NCI-H82 treated with DMSO at 0.1 percent for 48 hours (cell line): Measurements from ENCODE around the gene GPSM3.

Experiments used
- DNase-seq: peaks from one replicate; lab custom pipeline; 2025; ENCODE audit not compliant: unreplicated experiment; lab: John Stamatoyannopoulos, UW

The GPSM3 gene

DNA sequence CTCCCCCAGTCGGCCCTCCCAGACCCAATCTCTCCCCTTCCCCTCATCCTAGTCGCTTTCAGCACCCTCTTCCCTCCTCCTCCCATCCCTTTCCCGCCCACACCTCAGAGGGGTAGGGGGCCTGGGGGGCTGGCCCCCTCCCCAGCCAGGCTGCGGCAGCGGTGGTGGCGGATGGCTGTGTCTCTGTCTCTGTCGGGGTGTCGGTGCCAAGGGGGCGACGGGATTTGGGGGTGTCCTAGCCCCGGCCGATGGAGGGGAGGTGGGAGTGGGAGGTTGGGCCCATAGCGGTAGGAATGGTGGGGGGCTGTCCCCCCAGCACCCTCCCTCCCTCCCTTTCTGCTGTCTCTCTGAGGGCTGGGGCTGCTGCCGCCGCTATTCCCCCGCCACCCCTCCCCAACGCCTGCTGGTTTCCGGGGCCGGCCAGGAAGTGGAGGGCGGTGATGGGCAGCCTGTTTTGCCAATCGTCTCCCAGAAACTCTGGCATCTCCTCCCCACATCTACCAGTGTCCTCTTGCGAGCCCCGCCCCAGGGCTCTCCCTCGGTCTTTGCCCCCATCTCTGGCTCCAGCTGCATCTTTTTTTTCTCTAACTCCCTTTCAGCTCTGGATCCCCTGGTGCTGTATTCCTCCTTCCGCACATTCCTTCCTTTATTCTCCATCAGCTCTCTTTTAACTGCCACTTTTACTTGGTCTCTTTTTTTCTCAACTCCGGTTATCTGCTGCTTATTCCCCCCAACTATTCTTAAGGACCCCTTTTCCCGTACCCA is 16.6 kb downstream of the GPSM3 start, which contains the start of gene AGPAT1:
AGPAT1 (minus strand) TSS at position 374 of the 765 bp plus-strand sequence. CDS start 4,588 bp downstream, outside the sequence.
- DNase-seq: peak; percentile 89

DNA sequence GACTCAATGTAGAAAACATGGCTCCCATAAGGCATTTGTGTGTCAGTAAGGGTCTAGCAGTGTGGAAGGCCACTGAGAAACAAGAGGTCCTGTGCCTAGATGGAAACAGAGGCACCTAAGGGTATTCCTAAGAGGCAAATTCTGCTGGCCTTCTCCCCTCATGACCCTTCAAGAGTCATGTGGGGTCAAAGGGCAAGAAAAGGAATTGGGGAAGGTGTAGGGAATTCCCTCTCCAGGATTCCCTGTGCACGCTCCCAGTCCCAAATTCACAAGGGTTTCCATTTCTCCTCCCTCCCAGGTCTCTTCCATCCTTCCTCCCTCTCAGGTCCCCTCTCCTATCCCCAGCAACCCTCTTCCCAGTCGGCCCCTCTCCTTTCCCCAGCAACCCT is 17.1 kb downstream of the GPSM3 start:
- DNase-seq: no peak

DNA sequence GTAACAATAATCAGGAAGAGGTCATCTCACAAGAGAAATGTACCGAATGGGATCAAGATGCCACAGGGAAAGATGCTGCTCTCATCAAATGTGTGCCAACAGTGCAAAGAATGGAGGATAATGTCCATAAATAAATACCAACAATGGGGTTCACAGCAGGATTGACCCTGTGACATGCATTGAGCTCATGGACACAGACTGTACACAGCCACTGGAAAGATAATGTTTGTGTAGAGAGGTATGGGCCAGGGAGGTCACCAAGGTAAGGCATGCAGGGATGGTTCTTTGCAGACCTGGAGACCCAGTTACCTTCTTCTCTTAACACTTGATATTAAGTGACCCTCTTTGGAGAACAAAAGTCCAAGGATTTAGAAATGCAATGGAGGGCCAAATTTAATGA is 18.0 kb downstream of the GPSM3 start:
- DNase-seq: no peak

DNA sequence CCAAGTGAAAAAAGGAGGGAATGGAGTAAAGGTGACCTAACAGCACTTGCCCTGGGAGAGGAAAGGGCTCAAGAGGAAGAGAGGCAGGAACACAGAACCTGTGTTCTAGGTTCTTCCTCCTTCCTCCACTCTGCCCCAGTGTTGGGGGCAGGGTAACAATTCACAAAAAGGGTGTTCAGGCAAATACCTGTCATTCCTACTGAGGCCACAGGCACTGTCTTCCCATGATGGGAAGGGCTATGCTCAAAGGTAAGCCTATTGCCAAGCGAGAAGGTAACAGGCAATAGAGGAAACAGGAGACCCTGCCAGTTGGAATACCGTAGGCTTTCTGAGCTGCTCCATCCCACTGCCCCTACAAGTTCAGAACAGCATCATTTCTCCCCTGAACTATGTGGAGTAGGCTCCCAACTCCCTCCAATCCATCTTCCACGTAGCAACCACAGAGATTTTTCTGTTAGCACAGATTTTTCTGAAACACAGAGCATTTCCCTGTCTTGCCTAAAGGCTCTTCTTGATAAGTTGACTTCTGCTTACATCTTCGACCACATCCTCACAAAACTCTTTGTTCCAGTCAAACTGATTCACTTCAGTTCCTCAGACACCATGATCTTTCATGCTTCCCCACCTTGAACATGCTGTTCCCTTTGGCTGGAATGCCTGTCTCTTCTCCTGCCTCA is 19.3 kb downstream of the GPSM3 start:
- no peak for DNase-seq

DNA sequence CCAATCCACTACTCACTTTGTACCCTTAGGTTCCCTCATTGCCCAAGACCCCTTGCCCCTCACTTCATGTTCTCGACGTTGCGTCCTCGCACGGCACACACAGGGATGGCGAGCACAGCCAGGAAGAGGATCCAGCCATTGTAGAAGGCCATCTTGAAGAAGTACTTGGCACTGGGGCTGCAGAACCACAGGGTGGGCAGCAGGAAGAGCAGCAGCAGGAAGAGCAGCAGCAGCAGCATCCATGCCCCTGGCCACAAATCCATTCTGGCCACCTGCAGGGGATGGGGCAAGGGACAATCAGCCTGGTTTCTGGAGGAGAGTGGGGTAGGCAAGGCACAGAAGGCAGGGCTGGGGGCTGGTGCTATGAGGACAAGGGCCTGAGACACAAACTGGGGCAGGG is 21.2 kb downstream of the GPSM3 start:
- no peak for DNase-seq

DNA sequence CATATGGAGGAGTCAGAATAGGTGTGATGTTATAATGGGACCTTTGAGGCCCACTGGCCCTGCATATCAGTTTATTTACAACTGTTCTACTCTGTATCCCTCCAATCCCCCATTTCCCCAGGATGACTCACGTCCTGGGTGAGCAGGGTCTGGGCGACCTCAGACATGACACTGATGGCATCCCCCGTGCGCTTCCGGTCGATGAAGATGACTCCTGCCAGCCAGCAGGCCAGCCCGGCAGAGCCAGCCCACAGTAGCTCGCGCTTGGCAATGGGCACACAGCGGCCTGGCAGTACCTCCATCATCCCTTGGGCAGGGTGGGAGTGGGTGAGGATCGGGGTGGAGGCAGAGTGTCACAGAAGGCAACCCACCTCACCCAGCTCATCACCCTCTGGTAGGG is 22.1 kb downstream of the GPSM3 start:
- DNase-seq: no peak

DNA sequence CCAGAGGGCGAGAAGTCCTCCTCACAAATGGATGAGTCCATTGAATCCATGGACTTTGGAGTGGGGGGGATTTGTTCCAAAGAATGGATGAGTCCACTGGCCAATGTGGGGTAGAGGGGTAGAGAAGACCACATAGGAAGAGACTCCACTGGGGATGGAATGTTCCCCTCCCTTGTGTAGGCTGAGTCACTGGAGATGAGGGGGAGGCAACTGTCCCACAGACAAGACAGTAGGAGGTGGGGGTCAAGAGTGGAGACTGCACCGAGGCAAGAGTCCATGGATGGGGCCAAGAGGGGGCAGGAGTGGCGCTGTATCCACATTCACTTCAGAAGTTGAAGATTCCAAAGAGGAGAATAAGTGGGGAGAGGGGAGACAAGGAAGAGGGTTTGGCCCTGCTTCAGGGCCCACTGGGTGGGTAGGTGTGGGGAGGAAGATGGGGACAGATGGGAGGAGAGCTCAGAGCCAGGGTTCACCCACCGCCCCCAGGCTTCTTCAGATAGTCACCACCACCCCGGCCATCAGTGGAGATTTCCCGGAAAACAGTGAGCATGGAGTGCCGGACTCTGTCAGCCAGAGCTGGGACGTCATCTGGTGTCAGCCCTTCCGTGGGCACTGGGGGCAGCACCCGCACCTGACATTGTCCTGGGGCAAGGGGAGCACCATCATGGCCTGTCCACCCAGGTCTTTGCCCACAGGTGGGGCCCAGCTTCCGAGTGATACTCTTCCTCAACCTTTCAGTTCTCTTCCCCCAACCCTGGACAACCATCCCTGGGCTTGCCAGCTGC is 23.4 kb downstream of the GPSM3 start:
- DNase-seq: no peak

DNA sequence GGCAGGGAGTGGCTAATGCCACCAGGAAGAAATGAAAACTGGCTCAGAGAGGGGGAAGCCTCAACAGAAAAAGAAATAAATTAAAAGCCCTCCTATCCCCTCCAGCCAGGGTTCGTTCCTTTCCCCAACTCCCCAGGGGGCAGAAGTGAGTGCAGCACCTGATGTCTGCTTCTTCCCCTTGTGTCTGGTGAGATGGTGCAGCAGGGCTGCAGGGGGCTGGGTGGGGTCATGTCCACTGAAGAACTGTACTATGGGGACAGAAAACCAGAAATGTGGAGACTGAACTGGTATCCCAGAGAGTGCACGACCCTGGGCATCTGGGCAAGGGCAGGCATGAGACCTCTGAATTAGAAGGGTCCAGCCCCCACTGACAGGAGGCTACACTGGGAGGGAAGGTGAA is 24.1 kb downstream of the GPSM3 start:
- DNase-seq: no peak

DNA sequence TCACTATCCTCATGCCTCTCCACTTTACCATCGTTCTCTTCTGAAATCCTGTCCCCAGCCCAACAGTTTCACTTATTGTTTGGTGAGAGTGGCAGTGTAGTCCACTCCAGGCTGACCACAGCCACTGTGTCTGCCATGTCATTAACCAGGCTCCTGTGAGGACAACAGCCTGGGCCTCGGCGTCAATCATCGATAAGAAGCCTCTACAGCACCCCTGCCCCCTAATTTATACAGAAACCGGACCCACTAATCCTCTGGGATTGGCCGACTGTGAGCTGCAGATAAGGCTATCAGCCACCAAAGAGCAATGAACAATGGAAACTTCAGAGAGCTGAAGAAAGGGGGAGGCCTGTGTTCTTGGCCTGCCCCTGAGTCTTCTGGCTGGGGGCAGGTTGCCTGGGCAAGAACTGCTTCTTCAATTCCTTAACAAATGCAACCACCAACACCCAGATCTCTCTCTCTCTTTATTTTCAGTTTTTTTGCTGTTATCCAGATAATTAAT is 24.6 kb downstream of the GPSM3 start:
- DNase-seq: no peak

DNA sequence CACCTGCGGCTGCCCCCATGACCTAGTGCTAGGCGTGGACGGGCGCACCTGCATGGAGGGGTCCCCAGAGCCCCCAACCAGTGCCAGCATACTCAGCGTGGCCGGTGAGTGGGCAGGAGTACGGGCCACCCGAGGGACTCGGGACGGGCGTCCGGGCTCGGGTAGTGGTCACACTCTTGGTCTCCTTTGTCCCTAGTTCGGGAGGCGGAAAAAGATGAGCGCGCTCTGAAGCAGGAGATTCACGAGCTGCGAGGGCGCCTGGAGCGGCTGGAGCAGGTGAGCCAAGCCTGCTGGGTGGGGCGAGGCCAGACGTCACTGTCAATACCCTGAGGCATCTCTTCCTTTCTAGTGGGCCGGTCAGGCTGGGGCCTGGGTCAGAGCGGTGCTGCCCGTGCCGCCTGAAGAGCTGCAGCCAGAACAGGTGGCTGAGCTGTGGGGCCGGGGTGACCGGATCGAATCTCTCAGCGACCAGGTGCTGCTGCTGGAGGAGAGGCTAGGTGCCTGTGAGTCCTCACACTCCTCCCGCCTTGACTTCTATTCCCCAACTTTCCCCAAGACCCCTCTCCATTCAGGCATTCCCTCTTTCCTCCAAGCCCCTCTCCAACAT is 25.2 kb downstream of the GPSM3 start:
- DNase-seq: no peak

DNA sequence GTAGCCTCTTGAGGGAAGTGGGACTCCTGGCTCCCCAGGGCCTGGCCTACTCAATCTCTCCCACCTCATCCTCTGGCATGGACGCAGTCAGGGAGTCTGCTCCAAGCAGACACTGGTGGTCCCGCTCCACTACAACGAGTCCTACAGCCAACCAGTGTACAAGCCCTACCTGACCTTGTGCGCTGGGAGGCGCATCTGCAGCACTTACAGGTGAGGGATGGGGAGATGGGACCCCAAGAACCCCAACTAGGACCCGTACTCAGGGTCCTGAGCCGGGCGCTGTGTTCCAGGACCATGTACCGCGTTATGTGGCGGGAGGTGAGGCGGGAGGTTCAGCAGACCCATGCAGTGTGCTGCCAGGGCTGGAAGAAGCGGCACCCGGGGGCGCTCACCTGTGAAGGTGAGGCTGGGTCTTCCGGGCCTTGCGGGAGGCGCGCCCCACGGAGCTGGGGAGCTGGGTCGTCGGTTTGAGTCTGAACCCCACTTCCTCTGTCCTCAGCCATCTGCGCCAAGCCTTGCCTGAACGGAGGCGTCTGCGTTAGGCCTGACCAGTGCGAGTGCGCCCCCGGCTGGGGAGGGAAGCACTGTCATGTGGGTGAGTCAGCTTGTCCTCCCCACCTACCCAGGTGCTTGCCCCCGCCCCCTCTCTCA is 25.9 kb downstream of the GPSM3 start:
- DNase-seq: no peak

DNA sequence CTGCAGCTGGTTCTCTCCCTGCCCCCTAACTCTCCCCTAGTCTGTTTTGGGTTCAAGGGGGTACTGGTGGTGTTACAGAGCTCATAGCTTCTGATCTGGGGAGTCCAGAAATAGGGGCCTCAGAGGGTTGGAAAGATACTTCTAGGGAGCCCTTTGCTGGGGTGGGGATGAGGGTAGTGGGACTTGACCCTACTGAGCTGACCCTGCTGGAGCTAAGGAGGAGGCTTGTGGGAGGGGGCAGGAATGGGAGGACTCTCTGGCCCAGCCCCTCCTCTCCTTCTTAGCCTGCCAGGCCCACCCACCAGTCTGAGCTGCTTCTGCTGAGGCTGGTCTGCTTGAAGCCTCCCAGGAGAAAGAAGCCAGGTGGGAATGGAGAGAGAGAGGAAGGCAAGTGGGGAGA is 28.1 kb downstream of the GPSM3 start, which contains the start of gene EGFL8:
EGFL8 (plus strand) TSS at position 301 of the 400 bp plus-strand sequence. CDS start 1,571 bp downstream, outside the sequence.
- DNase-seq: no peak

DNA sequence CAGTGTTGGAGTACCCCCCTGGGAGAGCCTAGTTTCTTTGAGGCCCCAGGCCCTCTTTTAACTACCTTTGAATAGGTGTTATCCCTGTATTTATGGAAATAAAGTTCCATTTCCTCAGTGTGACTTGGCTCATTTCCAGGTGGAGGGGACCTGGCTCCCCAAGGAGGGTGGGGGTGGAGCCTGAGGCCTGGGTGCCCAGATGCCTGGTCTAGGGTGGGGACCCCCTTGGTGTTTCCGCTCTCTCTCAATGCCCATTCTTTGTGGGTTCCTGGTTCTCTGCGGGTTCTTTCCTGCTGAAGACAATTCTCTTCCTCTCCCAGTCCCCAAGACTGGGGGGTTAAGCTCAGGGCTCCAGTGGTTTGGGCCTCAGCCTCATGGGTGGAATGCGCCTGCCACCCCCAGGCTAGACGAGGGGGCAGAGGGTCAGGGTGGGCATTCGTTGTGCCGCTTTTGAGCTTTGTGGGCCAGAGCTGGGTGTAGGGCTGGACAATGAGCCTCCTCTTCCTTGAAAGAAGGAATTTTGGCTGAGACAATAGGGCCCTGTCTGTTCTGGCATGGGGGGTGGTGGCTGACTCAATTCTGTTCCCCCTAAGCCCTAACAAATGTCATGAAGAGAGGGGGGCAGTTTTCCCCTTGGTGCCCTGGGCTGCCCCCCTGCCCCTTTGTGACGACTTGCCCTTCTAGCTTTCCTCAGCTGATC is 28.7 kb downstream of the GPSM3 start:
- no peak for DNase-seq

DNA sequence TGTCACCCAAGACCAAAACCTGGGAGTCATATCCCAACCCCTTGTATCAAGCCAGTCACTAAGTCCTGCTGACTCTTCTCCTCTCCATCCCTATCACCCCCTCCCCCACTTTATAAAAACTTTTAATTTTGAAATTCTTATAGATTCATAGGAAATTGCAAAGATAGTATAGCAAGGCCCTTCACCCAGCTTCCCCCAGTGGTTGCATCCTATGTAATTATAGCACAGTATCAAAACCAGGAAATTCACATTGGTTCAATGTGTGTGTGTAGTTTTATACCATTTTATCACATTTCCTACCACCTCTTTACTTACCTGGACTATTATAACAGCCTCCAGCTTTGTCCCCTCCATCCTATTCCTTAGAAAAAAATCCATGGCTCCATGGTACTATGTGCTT is 34.4 kb downstream of the GPSM3 start:
- DNase-seq: no peak

DNA sequence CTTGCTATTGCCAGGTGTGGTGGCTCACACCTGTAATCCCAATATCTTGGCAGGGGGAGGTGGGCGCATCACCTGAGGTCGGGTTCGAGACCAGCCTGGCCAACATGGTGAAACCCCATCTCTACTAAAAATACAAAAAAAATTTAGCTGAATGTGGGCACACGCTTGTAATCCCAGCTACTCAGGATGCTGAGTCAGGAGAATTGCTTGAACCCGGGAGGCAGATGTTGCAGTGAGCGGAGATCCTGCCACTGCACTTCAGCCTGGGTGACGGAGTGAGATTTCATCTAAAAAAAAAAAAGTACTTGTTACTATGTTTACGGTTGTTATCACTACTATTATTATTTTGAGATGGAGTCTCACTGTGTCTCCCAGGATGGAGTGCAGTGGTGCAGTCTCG is 35.6 kb downstream of the GPSM3 start:
- no peak for DNase-seq

DNA sequence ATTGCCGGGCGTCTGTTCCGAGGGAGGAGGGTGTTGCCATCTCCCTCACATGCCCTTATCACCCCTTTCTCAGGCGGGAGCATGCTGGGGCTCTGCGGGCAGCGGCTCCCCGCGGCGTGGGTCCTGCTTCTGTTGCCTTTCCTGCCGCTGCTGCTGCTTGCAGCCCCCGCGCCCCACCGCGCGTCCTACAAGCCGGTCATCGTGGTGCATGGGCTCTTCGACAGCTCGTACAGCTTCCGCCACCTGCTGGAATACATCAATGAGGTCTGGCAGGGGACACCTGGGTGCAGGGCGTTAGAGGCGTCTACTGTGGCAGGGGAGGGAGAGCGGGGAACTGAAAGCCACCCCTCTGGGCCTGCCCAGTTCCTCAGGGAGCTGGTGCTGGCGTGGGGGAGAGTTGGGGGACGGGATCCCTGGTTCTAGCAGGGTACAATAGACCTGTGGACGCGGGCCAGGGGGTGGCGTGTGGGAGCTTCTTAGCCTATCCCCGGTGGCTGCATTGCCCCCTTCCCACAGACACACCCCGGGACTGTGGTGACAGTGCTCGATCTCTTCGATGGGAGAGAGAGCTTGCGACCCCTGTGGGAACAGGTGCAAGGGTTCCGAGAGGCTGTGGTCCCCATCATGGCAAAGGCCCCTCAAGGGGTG is 37.8 kb downstream of the GPSM3 start:
- peak; percentile 53 for DNase-seq

DNA sequence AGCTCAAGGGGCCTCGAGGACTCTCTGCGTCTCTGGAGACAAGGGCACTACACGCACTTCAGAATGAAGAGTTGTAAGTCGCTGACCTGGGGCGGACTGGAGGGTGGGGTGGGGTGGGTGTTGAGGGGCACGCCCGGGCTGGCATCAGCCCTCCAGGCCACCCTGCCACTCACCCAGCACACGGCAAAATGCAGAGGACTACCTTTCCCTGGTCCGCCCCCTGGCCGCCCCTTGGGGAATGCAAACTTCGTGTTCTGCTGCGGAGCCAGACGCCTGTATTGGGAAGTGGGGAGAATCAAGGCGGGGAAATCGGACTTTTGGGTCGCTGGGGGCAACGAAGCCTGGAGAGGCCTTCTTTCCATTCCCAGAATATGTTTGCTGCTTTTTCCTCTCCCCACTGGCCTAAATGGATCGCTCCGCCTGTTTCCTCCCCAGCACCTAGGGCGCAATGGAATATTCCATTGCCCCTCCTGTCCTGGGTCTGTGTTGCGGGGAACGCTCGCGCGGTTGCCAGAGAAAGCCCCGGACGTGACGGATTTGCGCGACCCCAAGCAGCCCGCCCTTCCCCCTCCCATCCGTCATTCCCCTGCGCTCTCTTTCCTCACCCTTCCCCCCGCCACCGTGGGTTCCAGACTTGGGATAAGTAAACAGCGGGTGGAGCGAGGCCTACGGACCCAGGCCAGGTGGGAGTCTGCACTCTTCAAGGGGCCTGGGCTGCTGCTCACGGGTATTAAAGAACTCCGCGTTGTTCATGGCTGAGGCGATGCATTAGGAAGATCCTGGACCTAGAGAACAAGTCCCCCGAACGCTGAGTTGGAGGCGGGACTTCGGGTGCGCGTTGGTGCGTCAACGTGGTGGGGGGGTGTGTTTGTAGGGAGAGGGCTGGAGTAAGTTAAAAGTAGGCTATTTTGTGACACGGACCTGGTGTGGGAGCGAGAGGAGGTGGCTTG is 38.6 kb downstream of the GPSM3 start, which contains the start of gene PPT2:
PPT2 (plus strand) TSS at position 578 of the 950 bp plus-strand sequence. CDS start 454 bp downstream, outside the sequence.
- peak; percentile 89 for DNase-seq
